Neural progenitor cell (in vitro differentiated cells): ENCODE data around the gene ALK.

Source experiments
- CTCF ChIP-seq: fragments of 200-600 bp; sonication (generic); IDR thresholded peaks from 2 replicates; pipeline ENCODE4 v1.5.1; 2017; ENCODE audit warnings: antibody characterized with exemption, mild to moderate bottlenecking
- EZH2 ChIP-seq: fragments of 200-600 bp; sonication (generic); IDR thresholded peaks from 2 replicates; pipeline ENCODE4 v1.6.1; 2017; ENCODE audit warnings: antibody characterized with exemption, mild to moderate bottlenecking, moderate library complexity
- EZH2phosphoT487 ChIP-seq: fragments of 200-600 bp; sonication (generic); IDR thresholded peaks from 2 replicates; pipeline ENCODE4 v1.6.1; 2017; ENCODE audit warnings: antibody characterized with exemption

- TF ChIP-seq CTCF, result no peak
- TF ChIP-seq EZH2, result no peak
- TF ChIP-seq EZH2phosphoT487, result no peak
Measured at GRCh38 chr2:29224693-29225551, 696.5 kb downstream of the ALK start.
